ENCODE measurements around the gene GPX8. TPM values are rescaled to one million over a fixed set of nuclear protein-coding genes. Genes with fewer than 3 reads are reported as not detected.

GPX8 gene
- total and polyA plus RNA-seq, 4 donors, result 0.68 to 1.2 (median 1.0) TPM

- H3K9me3 ChIP-seq (ENCODE audit: control insufficient read depth in 4 of 4, low read length in 3 of 4), result no peaks in the 10 kb centered on the region
- no peak for DNase-seq (ENCODE audit: low spot score)
- H3K36me3 ChIP-seq (ENCODE audit: control insufficient read depth in 4 of 4, insufficient read depth in 3 of 4, low read depth in 1 of 4, low read length in 3 of 4), result no peaks in the 10 kb centered on the region
- H3K4me3 ChIP-seq (ENCODE audit: low read depth in 1 of 3, low read length in 3 of 3), result no peak overlapping the region
- H3K9ac ChIP-seq (ENCODE audit: low read depth in 1 of 2, low read length in 2 of 2), result no peak overlapping the region
- 64% methylated on average over 5 of the region's 5 CpGs for WGBS
- no peaks in the 10 kb centered on the region for H3K27me3 ChIP-seq (ENCODE audit: control insufficient read depth in 4 of 4, insufficient read depth in 4 of 4, low read length in 3 of 4)
- TF ChIP-seq JUND (IDR thresholded peaks at IDR 0.05), result no peak
- TF ChIP-seq TAF1 (conservative IDR thresholded peaks at IDR 0.05), result no peak
- no peak for TF ChIP-seq ATF3 (IDR thresholded peaks at IDR 0.05)
- no peak for TF ChIP-seq REST (IDR thresholded peaks at IDR 0.05)
- TF ChIP-seq MAX (IDR thresholded peaks at IDR 0.05), result no peak
- TF ChIP-seq SP1 (IDR thresholded peaks at IDR 0.05), result no peak
- no peak for TF ChIP-seq ZBTB33 (IDR thresholded peaks at IDR 0.05)
- TF ChIP-seq FOXA1 (IDR thresholded peaks at IDR 0.05), result no peak
- H3K4me1 ChIP-seq (ENCODE audit: control insufficient read depth in 4 of 4, insufficient read depth in 4 of 4, low read length in 3 of 4), result no peaks in the 10 kb centered on the region
- no peak overlapping the region for H3K27ac ChIP-seq (ENCODE audit: low read depth in 1 of 2, low read length in 2 of 2)
Measured at GRCh38 chr5:55151923-55152842, 7.8 kb upstream of the GPX8 start.

- 43% methylated on average over 3 of the region's 3 CpGs for WGBS
Measured at GRCh38 chr5:55154873-55155272, 5.1 kb upstream of the GPX8 start.

More at GRCh38 chr5:55154873-55155272, 5.1 kb upstream of the GPX8 start:
- Histone ChIP-seq H3K36me3 (ENCODE audit: control insufficient read depth in 4 of 4, insufficient read depth in 3 of 4, low read depth in 1 of 4, low read length in 3 of 4) (no peaks in the 10 kb centered on the region), H3K27ac (ENCODE audit: low read depth in 1 of 2, low read length in 2 of 2) (no peak overlapping the region), H3K9me3 (ENCODE audit: control insufficient read depth in 4 of 4, low read length in 3 of 4) (no peaks in the 10 kb centered on the region), H3K27me3 (ENCODE audit: control insufficient read depth in 4 of 4, insufficient read depth in 4 of 4, low read length in 3 of 4) (no peaks in the 10 kb centered on the region), H3K4me1 (ENCODE audit: control insufficient read depth in 4 of 4, insufficient read depth in 4 of 4, low read length in 3 of 4) (peaks cover 0 to 2% (median 0%) of the 10 kb centered on the region in 4 donors), H3K4me3 (ENCODE audit: low read depth in 1 of 3, low read length in 3 of 3) (no peak overlapping the region), H3K9ac (ENCODE audit: low read depth in 1 of 2, low read length in 2 of 2) (no peak overlapping the region)
- DNase-seq (ENCODE audit: low spot score), result no peak
- TF ChIP-seq MAX (IDR thresholded peaks at IDR 0.05), result no peak
- TF ChIP-seq HNF4G (IDR thresholded peaks at IDR 0.05), result no peak
- TF ChIP-seq EGR1 (IDR thresholded peaks at IDR 0.05; ENCODE audit: low read depth in 2 of 2), result no peak
- TF ChIP-seq REST (IDR thresholded peaks at IDR 0.05), result no peak
- TF ChIP-seq FOXA1 (IDR thresholded peaks at IDR 0.05), result no peak
- TF ChIP-seq SP1 (IDR thresholded peaks at IDR 0.05), result no peak
- no peak for TF ChIP-seq CTCF (IDR thresholded peaks at IDR 0.05; ENCODE audit: low read depth, low read length, missing input control)
- no peak for TF ChIP-seq JUND (IDR thresholded peaks at IDR 0.05)

All from liver (tissue), 9 donors.